Umbilical cord (tissue), 2 donors: ENCODE results near the gene CYSTM1. TPM values are rescaled to one million over a fixed set of nuclear protein-coding genes. Genes with fewer than 3 reads are reported as not detected.
A peak's percentile ranks its signal among the peaks of the same experiment; 100 is the strongest.

Source experiments
- DNase-seq: peaks from one replicate; pipeline ENCODE4 v3.0.0-alpha.2; 2015; ENCODE audit warnings: low spot score
- total RNA-seq: library from RNA; depleted of rRNA; stranded (reverse); fragments of >200 nt; gene quantifications from one replicate; pipeline ENCODE4 v1.2.3, GENCODE V29; 2014; ENCODE audit warnings: low replicate concordance; ENCODE audit not compliant: insufficient read depth

The CYSTM1 gene
- total RNA-seq, 1 donor from 2014 or later: 6.3 TPM

DNA sequence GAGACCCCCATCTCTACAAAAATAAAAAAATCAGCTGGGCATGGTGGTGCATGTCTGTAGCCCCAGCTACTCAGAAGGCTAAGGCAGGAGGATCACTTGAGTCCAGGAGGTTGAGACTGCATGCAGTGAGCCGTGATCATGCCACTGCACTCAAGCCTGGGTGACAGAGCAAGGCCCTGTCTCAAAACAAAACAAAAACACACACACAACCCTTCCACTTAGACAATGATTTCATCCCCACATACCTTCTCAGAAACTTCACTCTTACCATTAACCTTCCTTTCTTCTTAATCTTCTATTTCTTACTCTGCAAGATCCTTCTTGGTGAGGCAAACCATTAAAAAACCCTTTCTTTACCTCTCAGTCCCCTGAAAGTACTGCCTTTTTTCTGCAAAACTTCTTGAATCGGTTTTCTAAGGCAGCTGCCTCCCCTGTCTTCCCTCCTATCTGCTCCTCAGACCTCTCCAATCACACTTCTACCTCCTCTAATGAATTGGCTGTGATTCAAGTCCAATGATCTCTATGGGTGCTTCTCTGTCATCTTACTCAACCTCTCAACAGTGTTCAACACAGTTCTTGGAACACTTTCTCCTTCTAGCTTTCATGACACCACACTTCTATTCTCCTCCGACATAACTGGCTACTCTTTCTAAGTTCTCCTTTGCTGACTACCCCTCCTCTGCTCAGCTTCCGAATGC lies 80.6 kb downstream of the CYSTM1 start:
- DNase-seq: no peak

DNA sequence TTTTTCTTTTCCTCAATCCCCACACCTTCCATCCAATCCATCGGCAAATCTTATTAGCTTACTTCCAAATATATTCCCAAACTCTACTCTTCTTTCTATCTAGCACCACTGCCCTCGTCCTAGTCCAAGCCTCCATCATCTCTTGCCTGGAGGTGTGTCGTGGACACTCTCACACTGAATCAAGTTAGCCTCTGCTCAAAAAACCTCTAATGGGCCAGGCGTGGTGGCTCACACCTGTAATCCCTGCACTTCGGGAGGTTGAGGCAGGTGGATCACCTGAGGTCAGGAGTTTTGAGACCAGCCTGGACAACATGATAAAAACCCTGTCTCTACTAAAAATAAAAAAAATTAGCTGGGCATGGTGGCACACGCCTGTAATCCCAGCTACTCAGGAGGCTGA lies 81.7 kb downstream of the CYSTM1 start:
- DNase-seq: no peak

DNA sequence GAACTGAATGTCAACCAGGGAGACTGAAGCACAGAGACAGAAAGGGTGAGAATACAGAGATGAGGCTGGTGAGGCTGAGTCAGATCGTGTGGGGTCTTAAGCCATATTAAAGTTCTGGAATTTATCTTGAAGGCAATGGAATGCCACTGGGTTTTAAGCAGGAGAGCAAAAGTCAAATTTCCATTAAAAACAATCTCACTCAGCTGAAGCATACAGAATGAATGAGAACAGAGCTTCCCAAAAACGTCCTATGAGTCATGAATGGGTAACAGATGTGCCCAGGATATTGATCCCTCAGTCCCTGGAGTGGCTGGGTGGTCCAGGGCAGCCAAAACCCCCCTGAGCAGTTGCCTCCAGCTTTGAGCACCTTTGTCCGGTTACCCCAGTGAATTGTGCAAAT lies 83.0 kb downstream of the CYSTM1 start:
- DNase-seq: no peak

DNA sequence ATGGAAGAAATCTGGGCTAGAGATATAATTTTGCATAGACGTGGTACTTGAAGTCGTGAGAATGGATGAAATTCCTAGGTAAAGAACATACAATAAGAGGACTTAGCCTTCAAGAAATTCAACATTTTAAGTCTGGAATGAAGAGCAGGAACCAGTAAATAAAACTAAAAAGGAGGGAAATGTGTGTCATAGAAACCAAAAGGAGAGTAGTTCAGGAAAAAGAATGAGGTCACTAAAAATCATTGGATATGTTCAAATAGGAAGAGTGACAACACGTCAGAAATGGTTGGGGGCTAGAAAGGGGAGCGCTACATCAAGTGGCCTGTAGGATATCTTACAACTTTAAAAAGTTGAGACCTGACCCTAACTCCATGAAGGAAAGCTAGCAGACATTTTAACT lies 83.9 kb downstream of the CYSTM1 start:
- no peak for DNase-seq

DNA sequence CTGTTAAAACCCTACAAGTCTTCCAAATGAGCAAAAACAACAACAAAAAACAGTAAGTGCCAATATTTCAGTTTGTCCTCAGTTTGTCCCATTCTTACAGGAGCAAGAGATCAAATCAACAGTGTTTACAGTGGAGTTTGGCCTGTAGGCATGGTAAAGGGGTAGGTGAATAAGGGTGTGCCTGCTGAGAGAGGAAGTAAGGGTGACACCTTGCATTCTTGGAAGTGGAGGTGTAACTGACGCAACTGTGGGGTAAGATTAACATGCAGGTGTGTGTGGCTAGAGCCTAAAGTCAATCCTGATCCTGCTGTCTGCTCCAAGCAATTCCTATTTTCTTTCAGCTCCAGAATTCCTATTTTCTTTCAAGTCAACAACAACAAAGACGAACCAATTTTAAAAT lies 84.5 kb downstream of the CYSTM1 start:
- no peak for DNase-seq

DNA sequence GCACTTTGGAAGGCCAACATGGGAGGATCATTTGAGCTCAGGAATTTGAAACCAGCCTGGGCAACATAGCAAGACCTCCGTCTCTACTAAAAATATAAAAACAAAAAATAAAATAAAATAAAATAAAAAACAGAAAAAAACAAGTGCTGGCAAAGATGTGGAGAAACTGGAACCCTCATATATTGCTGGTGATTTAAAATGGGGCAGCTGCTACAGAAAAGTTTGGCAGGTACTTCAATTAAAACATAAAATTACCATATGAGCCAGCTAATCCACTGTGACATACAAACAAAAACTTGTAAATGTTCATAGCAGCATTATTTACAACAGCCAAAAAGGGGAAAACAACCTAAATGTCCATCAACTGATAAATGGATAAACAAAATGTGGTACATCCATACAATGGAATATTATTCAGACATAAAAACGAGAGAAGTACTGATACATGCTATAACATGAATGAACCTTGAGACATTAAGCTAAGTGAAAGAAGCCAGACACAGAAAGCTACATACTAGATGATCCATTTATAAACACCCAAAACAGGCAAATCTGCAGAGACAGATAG lies 85.2 kb downstream of the CYSTM1 start:
- DNase-seq: no peak

DNA sequence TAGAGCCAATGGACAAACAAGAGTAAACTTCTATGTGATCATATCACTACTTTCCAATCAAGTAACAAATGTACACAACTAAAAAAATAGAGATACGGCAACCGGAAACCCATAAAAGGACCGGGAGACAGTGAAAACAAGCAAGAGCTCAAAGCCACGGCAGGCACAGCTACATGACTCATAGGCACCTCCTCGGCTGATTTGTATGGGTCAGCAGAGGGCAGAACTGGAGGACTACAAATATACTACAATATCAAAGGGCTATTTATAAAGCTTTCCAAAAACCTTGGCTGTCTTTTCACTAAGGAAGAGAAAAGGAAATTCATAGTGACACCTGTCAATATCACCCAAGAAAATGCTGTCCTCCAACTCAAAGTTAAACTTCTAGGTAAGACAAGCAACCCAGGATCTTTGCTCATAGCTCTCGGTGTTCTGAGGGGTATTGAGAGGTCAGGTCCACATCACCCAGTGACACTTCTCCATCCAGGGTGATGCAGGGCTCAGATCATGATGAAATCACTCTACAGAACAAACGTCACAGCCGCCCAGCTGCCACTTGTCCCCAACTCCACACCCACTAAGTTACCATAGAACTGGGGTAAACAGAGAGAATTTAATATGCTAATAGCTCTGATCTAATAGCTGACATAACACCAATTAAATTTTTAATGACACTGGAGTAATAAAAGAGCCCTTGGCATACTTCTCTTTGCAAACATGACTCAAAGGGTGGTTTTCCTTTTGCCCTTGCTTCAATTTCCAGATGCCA lies 86.6 kb downstream of the CYSTM1 start:
- DNase-seq: peak; percentile 79

DNA sequence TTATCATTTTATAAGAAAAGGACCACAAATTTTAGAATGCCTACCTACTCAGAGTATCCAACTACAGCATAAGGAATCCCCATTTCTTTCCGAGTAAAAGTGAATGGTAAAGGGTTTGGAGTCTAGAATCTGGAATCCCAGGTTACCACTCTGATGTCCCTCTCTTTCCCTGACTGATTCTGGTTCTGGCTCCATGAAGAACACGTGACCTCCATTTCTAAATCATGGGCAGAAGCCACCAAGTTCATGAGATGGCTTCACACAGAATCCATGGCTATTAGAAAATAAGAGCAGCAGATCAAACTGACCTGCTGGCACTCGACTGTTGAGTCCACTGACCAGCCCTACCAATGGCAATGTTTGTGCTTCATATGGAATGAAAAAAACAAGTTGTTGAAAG lies 87.2 kb downstream of the CYSTM1 start:
- DNase-seq: no peak

DNA sequence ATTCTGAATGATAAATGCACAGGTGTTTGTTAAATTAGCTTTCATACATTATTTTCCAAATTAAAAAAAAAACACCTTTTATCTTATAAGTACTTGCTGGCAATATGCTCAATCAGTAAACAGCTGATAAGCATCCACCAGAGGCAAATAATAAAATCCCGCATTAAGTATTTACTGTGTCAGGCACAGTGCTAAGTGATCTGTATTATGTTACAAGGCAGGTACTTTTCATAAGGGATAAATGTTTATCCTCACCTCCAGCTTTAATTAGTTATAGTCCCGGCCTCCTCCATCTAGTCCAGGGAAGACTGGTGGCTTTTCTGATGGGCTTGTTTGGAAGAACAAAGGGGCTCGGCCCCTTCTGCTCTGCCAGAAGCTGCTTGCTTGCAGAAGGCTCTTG lies 87.9 kb downstream of the CYSTM1 start:
- no peak for DNase-seq

DNA sequence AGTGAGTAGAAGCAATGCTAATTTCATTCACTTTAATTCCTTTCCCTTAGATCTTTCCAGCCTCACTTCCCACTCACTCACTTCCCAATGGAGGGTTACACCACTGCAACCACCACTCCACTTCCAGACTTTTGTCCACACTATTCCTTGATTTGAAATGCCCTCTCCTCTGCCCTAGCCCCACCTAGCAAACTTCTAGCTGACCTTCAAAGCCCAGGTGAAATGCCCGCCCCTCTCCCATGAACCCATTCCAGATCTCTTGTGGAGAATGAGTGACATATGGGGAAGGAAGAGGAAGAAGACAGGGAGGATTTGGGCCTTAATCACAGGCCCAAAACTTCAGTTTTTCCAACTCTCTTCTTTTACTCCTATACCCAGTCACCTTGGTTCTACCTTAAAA lies 90.9 kb downstream of the CYSTM1 start:
- no peak for DNase-seq

DNA sequence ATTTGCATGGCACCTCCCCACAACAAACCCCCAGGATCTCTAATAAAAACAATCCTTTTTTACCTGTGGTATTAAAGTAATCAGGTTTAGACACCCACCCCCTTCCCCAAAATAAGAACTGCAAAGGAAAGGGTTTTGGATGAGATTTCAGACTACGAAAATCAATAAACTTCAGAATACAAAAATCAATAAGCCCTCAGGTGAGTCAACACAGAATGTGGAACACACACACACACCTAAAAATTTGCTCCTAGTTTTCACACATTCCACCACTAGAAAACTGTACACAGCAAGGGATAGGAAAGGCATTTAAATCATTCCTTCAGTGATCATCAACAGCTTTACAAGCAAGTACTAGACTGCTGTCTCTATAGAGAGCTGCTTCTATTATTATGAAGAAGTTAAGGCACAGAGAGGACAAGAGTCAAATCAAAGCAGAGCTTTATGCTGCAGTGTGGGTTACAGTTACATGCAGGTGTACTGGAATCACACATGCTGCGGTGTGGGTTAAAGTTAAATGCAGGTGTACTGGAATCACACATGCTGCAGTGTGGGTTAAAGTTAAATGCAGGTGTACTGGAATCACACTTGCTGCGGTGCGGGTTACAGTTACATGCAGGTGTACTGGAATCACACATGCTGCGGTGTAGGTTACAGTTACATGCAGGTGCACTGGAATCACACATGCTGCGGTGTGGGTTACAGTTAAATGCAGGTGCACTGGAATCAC lies 91.6 kb downstream of the CYSTM1 start:
- DNase-seq: no peak

DNA sequence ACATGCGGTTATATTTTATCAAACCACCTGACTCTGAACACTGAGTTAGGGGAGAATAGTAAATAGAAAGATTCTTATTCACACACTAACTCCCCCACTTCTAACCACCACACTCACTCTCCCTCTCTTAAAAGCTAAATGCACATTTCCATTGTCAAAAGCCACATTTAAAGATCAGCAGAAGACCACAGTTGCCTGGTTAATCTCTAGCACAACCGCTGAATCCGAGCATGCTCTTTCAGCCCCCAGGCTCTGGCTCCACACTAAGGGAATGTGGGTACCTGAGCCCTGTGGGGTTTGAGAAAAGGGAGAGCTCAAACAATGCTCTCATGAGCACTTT lies 92.2 kb downstream of the CYSTM1 start:
- no peak for DNase-seq

DNA sequence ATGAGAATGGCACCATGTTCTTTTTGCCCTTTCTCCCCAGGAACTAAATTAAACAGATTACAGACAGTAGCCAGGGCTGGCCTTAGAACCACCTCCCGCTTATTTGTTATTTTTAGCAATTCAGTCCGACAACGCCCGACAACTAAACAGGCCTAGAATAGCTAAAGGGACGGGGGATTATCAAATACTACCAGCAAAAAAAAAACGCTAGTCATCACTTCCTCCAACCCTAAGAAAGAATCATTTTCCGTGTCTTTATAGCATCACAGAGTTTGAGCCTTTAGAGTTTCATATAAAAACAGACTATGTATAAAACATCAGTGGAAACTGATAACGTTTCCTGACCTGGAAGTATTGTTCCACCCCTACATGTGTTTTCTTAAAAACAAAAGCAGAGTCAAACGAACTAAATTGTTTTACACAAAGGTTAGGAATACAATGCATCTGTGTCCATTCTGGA lies 92.6 kb downstream of the CYSTM1 start:
- DNase-seq: no peak

DNA sequence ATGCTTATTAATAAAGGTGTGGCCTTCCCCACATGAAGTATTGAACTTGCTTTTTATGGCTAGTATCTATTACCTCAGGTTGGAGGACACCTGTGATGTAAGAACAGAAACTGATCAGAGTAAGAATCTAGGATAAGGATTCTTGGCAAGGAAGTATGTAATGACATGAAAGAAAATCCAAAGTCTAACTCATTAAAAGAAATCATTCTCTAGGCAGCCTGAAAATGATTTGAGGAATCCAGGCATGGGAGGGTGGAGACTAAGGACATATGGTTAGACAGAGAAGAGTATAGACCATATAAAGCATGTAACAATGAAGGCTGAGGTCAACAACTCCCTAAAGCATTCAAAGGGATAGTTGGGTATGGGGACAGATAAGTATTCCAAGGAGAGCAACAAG lies 95.0 kb downstream of the CYSTM1 start:
- no peak for DNase-seq

DNA sequence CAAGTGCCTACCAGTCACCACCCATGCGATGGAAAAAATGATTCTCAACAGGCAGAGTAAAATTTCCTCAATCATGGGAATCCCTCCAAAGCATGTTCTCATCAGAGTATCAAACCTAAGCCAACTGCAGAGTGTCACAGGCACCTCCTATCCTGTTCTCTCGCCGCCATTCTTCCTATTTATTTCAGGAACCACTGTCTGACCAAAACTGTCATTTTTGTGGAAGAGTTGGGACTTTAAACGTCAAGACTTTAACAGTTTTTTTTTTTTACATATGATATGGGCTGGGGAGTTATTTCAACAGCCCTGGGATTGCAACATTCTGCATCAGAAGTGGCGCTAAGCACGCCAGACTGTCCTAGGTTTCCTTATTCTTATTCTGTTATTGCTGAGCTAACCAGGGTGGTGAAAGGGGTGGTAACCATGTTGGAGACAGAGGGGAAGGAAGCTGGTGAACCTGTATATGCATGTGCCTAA lies 98.5 kb downstream of the CYSTM1 start:
- no peak for DNase-seq

DNA sequence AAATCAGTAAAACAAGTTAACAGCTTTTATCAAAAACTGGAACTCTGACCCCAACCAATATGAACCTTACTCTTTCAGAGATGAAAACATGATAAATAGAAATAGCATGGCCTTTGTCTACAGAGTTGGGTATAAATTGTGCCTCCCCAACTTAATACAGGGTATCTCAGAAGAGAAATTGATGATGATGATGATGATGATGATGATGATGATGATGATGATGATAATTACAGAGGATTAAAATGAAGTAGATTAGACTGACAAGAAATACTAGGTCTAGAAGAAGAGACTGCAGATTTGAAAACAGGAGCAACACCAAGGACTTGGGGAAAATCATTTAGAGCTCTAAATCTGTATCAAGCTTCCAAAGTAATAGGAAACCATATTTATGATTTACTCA lies 100.8 kb downstream of the CYSTM1 start:
- no peak for DNase-seq

DNA sequence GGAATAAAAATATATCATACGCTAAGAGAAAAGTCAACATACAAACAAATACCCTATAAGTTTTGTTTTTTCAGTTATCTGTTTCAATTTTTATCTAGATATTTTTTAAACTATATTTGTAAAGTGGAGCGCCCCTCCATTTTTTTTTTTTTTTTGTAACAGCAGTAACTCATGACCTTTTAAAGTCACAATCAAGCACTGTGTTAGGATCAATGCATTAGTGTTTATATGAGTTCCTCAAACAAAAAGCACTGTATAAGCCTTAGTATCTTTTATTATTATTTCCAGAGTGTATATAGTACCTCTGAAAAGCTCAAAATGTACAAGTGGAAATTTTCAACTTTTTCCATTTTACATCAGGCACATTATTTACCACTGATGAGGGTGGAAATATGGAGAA lies 107.3 kb downstream of the CYSTM1 start:
- DNase-seq: no peak

DNA sequence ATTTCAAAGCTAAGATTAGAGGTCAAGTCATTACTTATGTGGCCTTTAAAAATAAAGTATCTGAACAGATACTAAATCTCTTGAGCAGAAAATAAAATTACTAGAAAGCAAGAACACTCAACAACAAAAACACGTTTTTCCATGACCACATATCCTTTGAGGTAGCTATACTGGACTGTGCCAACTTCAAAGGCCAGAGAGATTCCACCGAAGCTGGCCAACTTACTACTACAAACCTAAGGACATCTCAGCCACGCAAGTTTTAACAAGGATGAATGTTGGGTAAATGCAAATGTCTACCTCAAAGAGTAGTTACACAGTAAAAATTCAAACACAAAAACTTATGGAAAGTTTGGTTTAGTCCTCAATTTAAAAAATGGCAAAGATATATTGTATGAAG lies 109.0 kb downstream of the CYSTM1 start:
- no peak for DNase-seq

DNA sequence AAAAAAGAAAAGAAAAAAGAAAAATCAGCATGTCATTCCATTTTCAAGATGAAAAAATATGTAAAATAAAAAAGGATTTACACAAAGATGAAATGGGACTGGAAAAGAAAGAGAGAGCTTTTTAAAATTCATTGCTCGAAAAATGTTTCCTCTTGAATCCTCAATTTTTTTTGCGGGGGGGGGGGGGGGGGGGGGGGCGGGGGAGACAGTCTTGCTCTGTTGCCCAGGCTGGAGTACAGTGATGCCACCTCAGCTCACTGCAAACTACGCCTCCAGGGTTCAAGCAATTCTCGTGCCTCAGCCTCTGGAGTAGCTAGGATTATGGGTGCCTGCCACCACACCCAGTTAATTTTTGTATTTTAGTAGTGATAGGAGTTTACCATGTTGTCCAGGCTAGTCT lies 111.4 kb downstream of the CYSTM1 start:
- DNase-seq: no peak

DNA sequence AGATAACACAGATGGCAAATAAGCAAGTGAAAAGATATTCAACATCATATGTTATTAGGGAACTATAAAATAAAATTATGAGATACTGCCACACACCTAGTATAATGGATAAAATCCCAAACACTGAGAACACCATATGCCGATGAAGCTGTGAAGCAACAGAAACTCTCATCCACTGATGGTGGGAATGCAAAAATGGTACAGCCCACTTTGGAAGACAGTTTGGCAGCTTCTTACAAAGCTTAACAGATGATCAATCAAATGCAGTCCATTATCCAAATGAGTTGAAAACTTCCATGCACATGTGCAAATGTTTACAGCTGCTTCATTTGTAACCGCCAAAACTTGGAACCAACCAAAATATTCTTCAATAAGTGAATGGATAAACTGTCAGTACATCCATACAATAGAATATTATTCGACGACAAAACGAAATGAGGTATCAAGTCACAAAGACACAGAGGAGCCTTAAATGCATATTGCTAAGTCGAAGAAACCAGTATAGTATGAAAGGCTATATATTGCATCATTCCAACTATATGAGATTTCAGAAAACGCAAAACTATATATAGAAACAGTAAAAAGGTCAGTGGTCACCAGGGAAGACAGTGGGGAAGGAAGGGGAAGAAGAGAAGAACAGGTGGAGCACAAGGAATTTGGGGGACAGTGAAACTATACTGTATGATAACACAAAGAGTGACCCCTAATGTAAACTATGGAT lies 113.0 kb downstream of the CYSTM1 start:
- DNase-seq: no peak

DNA sequence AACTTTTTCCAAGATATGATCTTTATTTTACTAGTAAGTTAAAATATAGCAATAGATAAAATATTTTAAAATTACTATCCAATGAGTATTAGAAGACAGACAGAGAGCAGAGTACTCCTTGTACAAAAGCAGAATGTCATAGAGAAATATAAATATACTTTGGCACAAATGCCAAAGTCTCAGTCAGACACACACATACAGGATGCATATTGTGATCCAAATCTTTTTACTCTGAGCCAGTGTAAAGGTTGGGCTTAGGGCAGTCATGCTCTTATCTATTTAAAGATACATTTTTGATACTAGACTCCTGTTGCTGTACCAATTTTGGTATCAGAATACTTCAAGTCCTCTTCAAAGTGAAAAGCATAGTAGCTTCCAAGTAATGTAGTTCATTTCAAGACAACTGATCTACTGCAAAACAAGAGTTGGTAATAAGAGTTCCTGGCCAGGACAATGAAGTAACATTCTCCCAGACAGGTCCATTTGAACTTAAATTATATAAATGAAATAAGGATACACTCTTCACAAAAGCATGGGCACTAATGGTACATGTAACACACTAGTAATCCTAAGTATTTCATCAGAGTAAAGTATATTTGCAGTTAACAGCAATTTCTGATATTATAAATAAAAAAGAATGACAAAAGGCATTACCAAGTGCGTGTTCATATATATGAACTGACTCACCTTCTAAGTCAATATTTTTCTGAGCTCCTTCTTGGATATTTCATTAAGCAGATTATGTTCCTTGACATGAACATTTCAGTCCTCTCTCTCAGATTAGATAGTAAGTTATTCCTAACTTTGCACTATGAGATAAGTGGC lies 117.4 kb downstream of the CYSTM1 start:
- no peak for DNase-seq
